Activated CD8-positive, alpha-beta T cell treated with anti-CD3 and anti-CD28 coated beads, Interleukin-2, amount 10 ng/mL, durations not matched to agents 7 days and 5 days (primary cell): ENCODE results near the gene SBK1. TPM values are rescaled to one million over a fixed set of nuclear protein-coding genes. Genes with fewer than 3 reads are reported as not detected.
A peak's percentile ranks its signal among the peaks of the same experiment; 100 is the strongest.
"Not testable (repeated sequence)": the region's sequence is repeated elsewhere in the genome, so short reads cannot be mapped to it uniquely, and the experiment has no call there.

Source experiments
- ATAC-seq: fragments of 150-1000 bp; cut with Tn5 transposase; one replicate; pipeline ENCODE4 v1.10.0; 2021; ENCODE audit warnings: moderate library complexity
- CTCF ChIA-PET: fragments of 350-600 bp; sonication (Branson Sonifier 250); formaldehyde crosslinking; loops from one replicate; lab custom pipeline; 2021; ENCODE audit warnings: antibody characterized with exemption; lab: Charles Lee
- POLR2A ChIA-PET: fragments of 350-600 bp; sonication (Branson Sonifier 250); formaldehyde crosslinking; loops from one replicate; lab custom pipeline; 2021; ENCODE audit warnings: antibody characterized with exemption; lab: Charles Lee
- DNase-seq: peaks from one replicate; pipeline ENCODE4 v3.0.0-alpha.2; 2020
- H3K27ac Mint-ChIP-seq: one replicate; pipeline ENCODE4 v1.8.0; 2021; ENCODE audit warnings: mild to moderate bottlenecking, mixed read lengths
- H3K27me3 Mint-ChIP-seq: one replicate; pipeline ENCODE4 v1.8.0; 2021; ENCODE audit warnings: low read depth, mixed read lengths
- H3K36me3 Mint-ChIP-seq: one replicate; pipeline ENCODE4 v1.8.0; 2021; ENCODE audit warnings: low read depth, mixed read lengths
- H3K4me1 Mint-ChIP-seq: one replicate; pipeline ENCODE4 v1.8.0; 2021; ENCODE audit warnings: low read depth, mixed read lengths
- H3K4me3 Mint-ChIP-seq: one replicate; pipeline ENCODE4 v1.8.0; 2021; ENCODE audit warnings: mild to moderate bottlenecking, mixed read lengths
- H3K9me3 Mint-ChIP-seq: one replicate; pipeline ENCODE4 v1.8.0; 2022; ENCODE audit warnings: mixed read lengths; ENCODE audit not compliant: insufficient read depth
- total RNA-seq, 2 experiments: library from RNA; stranded (reverse); gene quantifications; one replicate each; pipeline ENCODE4 v1.2.3, GENCODE V29; 2021

SBK1 gene
- total RNA-seq, 2 experiments from 2014 or later, result 10.0 to 10.7 TPM

- no peak for DNase-seq
- H3K4me1 Mint-ChIP-seq, result peaks cover 5% of the 10 kb centered on the region
- H3K27me3 Mint-ChIP-seq, result no peaks in the 10 kb centered on the region
- peaks cover 2% of the 10 kb centered on the region for H3K36me3 Mint-ChIP-seq
- ATAC-seq, result no peak
- H3K9me3 Mint-ChIP-seq, result no peaks in the 10 kb centered on the region
- CTCF ChIA-PET, result interaction anchor here (9.0 kb wide), 1 partner anchor 40 kb away, joined by 207 read pairs; no protein-coding TSS in a partner anchor
- H3K27ac Mint-ChIP-seq, result no peak overlapping the region
- POLR2A ChIA-PET, result no interaction called here
- no peak overlapping the region for H3K4me3 Mint-ChIP-seq
Measured at GRCh38 chr16:28320023-28320561, 27.8 kb downstream of the SBK1 start.

- peaks cover 5% of the 10 kb centered on the region for H3K4me1 Mint-ChIP-seq
- no peak overlapping the region for H3K4me3 Mint-ChIP-seq
- no peaks in the 10 kb centered on the region for H3K9me3 Mint-ChIP-seq
- no peak for ATAC-seq
- peaks cover 2% of the 10 kb centered on the region for H3K36me3 Mint-ChIP-seq
- CTCF ChIA-PET, result interaction anchor here (9.0 kb wide), 1 partner anchor 41 kb away, joined by 207 read pairs; no protein-coding TSS in a partner anchor
- no peaks in the 10 kb centered on the region for H3K27me3 Mint-ChIP-seq
- DNase-seq, result no peak
- POLR2A ChIA-PET, result no interaction called here
- H3K27ac Mint-ChIP-seq, result no peak overlapping the region
Measured at GRCh38 chr16:28320741-28321140, 28.4 kb downstream of the SBK1 start.

- Mint-ChIP-seq H3K9me3 (no peaks in the 10 kb centered on the region), H3K4me3 (no peak overlapping the region), H3K36me3 (peaks cover 2% of the 10 kb centered on the region), H3K27me3 (no peaks in the 10 kb centered on the region), H3K4me1 (peaks cover 4% of the 10 kb centered on the region), H3K27ac (no peak overlapping the region)
- DNase-seq (peak; percentile 61), ATAC-seq (peak; percentile 62)
- POLR2A ChIA-PET, result interaction anchor here (0.6 kb wide), 1 partner anchor 29 kb away, joined by 5 read pairs; no protein-coding TSS in a partner anchor
- CTCF ChIA-PET, result interaction anchor here (0.7 to 9.0 kb wide), 9 partner anchors 9 to 214 kb away, joined by 3 to 207 read pairs (median 4); partner anchors contain the start of gene SBK1
Measured at GRCh38 chr16:28321700-28322411, 29.5 kb downstream of the SBK1 start.

GRCh38 chr16:28324235-28324886, 32.0 kb downstream of the SBK1 start:
- ChIA-PET POLR2A (no interaction called here), CTCF (interaction anchor here (1.0 to 1.2 kb wide), 2 partner anchors 14 to 47 kb away, joined by 4 to 9 read pairs; no protein-coding TSS in a partner anchor)
- H3K4me3 Mint-ChIP-seq, result no peak overlapping the region
- no peak overlapping the region for H3K27ac Mint-ChIP-seq
- no peaks in the 10 kb centered on the region for H3K27me3 Mint-ChIP-seq
- H3K4me1 Mint-ChIP-seq, result peaks cover 6% of the 10 kb centered on the region
- DNase-seq (peak; percentile 18), ATAC-seq (no peak)
- peaks cover 2% of the 10 kb centered on the region for H3K36me3 Mint-ChIP-seq
- no peaks in the 10 kb centered on the region for H3K9me3 Mint-ChIP-seq

GRCh38 chr16:28324887-28325279, 32.6 kb downstream of the SBK1 start:
- no peak for ATAC-seq
- peak; percentile 13 for DNase-seq
- Mint-ChIP-seq H3K27ac (no peak overlapping the region), H3K9me3 (no peaks in the 10 kb centered on the region), H3K27me3 (no peaks in the 10 kb centered on the region), H3K36me3 (no peaks in the 10 kb centered on the region), H3K4me3 (no peak overlapping the region), H3K4me1 (peaks cover 6% of the 10 kb centered on the region)
- CTCF ChIA-PET, result interaction anchor here (1.0 to 1.2 kb wide), 2 partner anchors 15 to 47 kb away, joined by 4 to 9 read pairs; no protein-coding TSS in a partner anchor
- POLR2A ChIA-PET, result no interaction called here

GRCh38 chr16:28326881-28327610, 34.7 kb downstream of the SBK1 start:
- ChIA-PET POLR2A (no interaction called here), CTCF (interaction anchor here (0.8 to 2.2 kb wide), 10 partner anchors 9 to 190 kb away, joined by 3 to 8 read pairs (median 4); no protein-coding TSS in a partner anchor)
- no peaks in the 10 kb centered on the region for H3K36me3 Mint-ChIP-seq
- H3K27me3 Mint-ChIP-seq, result no peaks in the 10 kb centered on the region
- H3K9me3 Mint-ChIP-seq, result no peaks in the 10 kb centered on the region
- no peak overlapping the region for H3K27ac Mint-ChIP-seq
- DNase-seq (peak; percentile 83), ATAC-seq (peak; percentile 94)
- no peak overlapping the region for H3K4me3 Mint-ChIP-seq
- H3K4me1 Mint-ChIP-seq, result peaks cover 6% of the 10 kb centered on the region

GRCh38 chr16:28330232-28330631, 37.9 kb downstream of the SBK1 start:
- H3K4me3 Mint-ChIP-seq, POLR2A ChIA-PET, ATAC-seq, H3K27ac Mint-ChIP-seq, H3K9me3 Mint-ChIP-seq, H3K36me3 Mint-ChIP-seq, H3K4me1 Mint-ChIP-seq, CTCF ChIA-PET, H3K27me3 Mint-ChIP-seq: not testable (repeated sequence)
- DNase-seq, result peak; percentile 23

GRCh38 chr16:28330981-28331380, 38.7 kb downstream of the SBK1 start:
- H3K9me3 Mint-ChIP-seq, DNase-seq, H3K27ac Mint-ChIP-seq, ATAC-seq, CTCF ChIA-PET, H3K36me3 Mint-ChIP-seq, POLR2A ChIA-PET, H3K4me1 Mint-ChIP-seq, H3K27me3 Mint-ChIP-seq, H3K4me3 Mint-ChIP-seq: not testable (repeated sequence)

GRCh38 chr16:28332632-28333031, 40.3 kb downstream of the SBK1 start:
- H3K4me3 Mint-ChIP-seq, CTCF ChIA-PET, H3K9me3 Mint-ChIP-seq, POLR2A ChIA-PET, H3K27me3 Mint-ChIP-seq, H3K4me1 Mint-ChIP-seq, H3K27ac Mint-ChIP-seq, H3K36me3 Mint-ChIP-seq, ATAC-seq, DNase-seq: not testable (repeated sequence)

- H3K27me3 Mint-ChIP-seq, H3K9me3 Mint-ChIP-seq, H3K4me1 Mint-ChIP-seq, H3K36me3 Mint-ChIP-seq, POLR2A ChIA-PET, DNase-seq, H3K4me3 Mint-ChIP-seq, H3K27ac Mint-ChIP-seq, ATAC-seq, CTCF ChIA-PET: not testable (repeated sequence)
Measured at GRCh38 chr16:28335678-28336077, 43.4 kb downstream of the SBK1 start.

GRCh38 chr16:28336940-28337710, 44.8 kb downstream of the SBK1 start:
- H3K4me3 Mint-ChIP-seq, CTCF ChIA-PET, H3K4me1 Mint-ChIP-seq, ATAC-seq, POLR2A ChIA-PET, DNase-seq, H3K27me3 Mint-ChIP-seq, H3K36me3 Mint-ChIP-seq, H3K9me3 Mint-ChIP-seq, H3K27ac Mint-ChIP-seq: not testable (repeated sequence)
